Testis (tissue), 2 donors: ENCODE data around the gene HIPK3.
"Not testable (repeated sequence)": the region's sequence is repeated elsewhere in the genome, so short reads cannot be mapped to it uniquely, and the experiment has no call there.

Experiments
- CTCF ChIP-seq, 3 experiments: fragments of 450-650 bp in 2 of 3; fragments of 200-600 bp in 1 of 3; sonication (generic) in 1 of 3; IDR thresholded peaks; one replicate each; pipeline ENCODE4 v1.5.1; 2016 to 2019; ENCODE audit warnings: antibody characterized with exemption in 3 of 3, mild to moderate bottlenecking in 2 of 3, moderate library complexity in 1 of 3
- POLR2A ChIP-seq: fragments of 450-650 bp; IDR thresholded peaks from one replicate; pipeline ENCODE4 v1.6.1; 2017; ENCODE audit warnings: antibody characterized with exemption, mild to moderate bottlenecking, moderate library complexity

GRCh38 chr11:33216676-33217075 lies 40.5 kb upstream of the HIPK3 start:
- not testable (repeated sequence) for TF ChIP-seq CTCF (IDR thresholded peaks at IDR 0.05); POLR2A
